GM19043 (cell line): ENCODE data around the gene MED12L.

Experiments
- ATAC-seq: cut with Tn5 transposase; IDR thresholded peaks from one replicate; pipeline ENCODE4 v1.9.1; 2021; ENCODE audit warnings: low read depth; ENCODE audit not compliant: unreplicated experiment

MED12L gene

DNA sequence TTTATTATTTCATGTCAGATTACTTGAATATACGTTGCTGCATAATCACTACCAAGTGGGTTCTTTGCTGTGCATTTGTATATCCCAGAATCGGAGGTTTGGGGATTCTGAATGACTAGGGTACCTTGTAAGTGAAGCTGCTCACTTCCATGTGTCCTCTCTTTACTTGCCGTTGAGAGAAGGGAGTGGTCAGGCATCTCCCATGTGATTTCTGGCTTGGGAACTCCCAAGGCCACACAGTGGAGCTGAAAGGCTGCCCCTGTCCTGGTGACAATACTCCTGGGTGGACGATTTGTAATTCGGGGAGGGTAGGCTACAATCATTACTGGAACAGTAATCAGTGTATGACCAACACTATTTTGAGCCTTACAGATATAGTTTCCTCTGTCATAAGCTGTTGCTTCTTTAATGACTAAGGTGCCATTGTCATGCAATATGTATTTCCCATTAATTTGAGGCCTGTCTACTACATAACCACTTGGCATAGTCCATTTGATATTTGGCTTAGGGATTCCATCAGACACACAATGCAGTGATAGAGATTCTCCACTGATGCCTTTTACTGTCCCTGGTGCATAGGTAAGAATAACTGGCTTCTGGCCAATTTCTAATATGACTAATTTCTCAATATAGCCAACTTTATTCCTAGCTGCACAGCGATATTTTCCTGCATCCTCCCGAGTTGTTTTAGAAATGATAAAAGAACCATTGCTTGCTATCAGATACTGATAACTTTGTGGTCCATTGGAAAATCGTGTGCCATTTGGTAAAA is 351.4 kb downstream of the MED12L start:
- ATAC-seq, result no peak

GRCh38 chr3:151437906-151438305 is 352.4 kb downstream of the MED12L start:
- ATAC-seq, result no peak

DNA sequence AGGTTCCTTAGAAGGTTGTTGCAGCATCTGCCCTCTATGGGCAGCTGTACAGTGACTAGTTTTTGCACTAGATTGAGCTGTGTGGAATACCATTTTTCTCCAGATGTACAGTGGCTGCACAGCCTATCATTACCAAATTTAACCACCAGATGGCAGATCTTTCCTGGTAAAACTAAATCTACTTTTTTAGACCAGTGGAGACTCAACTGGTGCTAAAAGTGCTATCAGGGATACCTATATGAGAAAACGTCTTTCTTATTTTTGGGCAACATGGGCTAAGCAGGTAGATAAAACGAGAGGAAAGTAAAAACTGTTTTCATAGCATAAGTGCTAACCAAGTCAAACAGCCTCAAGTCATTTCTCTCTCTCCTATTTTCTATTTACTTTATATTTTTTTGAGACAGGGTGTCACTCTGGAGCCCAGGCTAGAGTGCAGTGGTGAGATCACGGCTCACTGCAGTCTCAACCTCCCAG is 354.2 kb downstream of the MED12L start:
- peak; percentile 81 for ATAC-seq

GRCh38 chr3:151440940-151441339 is 355.5 kb downstream of the MED12L start:
- no peak for ATAC-seq

DNA sequence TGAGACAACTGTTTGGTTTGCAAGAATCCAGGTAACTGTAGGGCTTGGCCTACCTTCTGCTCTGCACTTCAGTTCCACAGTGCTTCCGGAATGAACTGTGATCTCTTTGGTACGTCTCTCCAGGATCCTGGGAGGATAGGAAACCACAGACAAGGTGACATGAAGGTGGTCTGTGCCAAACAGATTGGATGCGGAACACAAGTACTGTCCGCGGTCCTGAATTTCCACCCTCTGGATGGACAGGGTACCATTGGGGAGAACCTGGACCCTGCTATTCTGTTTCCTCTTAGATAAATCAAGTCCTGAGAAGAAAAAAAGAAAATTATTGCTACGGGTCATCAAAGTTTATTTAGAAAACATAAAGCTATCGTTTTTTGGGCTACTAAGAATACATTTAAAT is 358.1 kb downstream of the MED12L start:
- no peak for ATAC-seq

DNA sequence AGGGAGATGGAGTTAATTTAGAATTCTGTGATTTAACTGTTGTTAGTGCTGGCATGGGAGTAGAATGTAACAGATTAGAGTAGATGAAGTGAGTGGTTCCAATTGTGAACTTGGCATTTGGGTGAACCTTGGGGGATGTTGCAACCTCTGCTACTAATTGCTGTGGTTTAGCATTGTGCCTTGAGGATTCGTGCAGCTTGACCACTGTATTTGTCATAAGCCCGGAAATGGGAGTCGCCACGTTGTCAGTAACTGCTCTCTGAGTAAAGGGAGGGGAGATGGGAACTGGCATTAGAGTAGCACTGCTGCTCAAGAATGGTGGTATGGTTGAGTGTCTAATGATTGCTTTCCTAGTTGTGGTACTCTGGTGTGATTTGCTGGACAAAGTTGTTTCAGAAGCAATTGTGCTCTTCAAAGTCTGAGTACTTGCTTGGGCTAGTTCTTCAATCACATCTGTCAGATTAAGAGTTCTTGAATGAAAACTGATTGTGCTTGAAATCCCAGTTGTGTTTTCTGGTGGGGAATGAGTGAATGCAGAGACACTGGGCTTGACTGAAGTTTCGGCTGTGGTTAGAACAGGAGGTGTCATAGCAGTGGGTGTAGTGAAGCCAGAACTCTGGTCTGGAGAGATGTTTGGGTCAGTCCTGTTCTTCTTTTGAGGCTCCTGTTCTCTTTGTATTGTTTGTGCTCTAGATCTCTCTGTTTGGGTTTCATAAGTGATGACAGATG is 360.0 kb downstream of the MED12L start:
- ATAC-seq, result no peak

- ATAC-seq, result no peak
Observed at GRCh38 chr3:151446002-151446340, 360.5 kb downstream of the MED12L start.

DNA sequence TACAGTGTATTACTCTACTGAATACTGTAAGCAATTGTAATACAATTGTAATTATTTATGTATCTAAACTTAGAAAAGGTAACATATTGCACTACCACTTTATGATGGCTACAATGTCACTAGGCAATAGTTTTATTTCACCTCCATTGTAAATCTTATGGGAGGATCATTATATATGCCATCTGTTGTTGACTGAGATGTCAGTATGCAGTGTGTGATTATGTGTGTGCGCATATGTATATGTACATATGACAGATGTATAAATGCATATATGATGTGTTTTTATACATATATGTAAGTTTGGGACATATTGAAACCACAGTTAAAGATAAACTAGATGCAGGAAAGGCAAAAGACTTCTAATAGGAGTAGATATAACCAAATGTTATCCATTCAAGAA is 366.9 kb downstream of the MED12L start:
- no peak for ATAC-seq

DNA sequence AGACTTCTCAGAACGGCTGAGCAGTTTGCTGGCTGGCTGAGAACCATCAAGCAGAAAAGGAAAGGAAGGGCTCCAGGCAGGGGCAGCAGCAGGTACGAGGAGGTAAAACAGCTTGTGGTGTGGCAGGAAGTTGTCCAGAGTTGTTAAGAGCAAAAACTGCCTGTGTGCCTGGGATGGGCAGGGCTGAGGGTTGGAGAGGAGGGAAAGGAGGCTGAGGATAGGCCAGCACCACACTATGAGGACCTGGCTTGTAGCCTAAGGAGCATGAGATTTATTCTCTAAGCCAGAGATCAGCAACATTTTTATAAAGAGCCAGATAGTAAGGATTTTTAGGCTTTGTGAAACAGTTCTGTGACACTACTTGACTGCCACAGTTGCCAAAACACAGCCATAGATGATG is 367.4 kb downstream of the MED12L start:
- ATAC-seq, result no peak

- no peak for ATAC-seq
Observed at GRCh38 chr3:151456065-151456464, 370.6 kb downstream of the MED12L start.

DNA sequence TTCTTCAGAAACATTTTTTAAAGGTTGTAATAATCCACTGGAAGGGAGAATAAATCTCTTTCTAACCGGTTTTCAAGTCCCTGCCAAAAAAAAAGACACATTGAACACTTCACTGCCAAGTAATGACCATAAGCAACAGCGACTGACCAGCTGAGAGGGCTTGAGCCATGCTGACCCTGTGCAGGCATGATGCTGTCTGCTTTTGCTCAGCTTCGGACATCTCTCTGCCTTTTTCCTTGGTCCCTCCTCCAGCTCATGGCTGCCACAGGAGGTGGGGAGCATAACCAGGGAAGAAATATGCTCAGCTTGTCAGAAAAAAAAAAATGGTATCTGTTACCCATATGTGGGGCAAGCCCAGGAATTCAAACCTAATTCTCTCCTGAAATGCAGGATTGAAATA is 373.9 kb downstream of the MED12L start:
- no peak for ATAC-seq

DNA sequence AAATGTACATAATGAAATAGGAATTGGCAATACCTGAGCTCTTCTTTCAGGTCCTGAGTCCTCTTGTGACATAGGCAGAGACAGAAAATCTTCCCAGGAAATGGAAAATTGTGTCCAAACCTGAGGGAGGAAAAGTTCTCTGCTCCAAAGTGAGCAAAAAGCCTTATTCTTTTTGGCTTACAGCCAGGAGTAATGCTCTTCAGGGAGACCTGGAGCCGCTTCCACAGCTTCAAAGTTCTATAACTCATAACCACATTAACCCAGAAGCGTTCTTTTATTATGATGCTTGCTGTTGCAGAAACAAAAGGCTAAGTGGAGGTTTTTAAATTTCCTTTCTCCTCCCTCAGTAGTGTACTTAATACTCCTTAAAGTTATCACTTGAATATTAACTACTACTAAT is 374.8 kb downstream of the MED12L start:
- no peak for ATAC-seq

- ATAC-seq, result no peak
Observed at GRCh38 chr3:151460774-151461450, 375.4 kb downstream of the MED12L start, which contains the start of gene IGSF10. Gene IGSF10 (minus strand): TSS chr3:151461061. CDS start chr3:151458709, 2,352 bp downstream.

GRCh38 chr3:151462278-151462780 is 376.9 kb downstream of the MED12L start:
- no peak for ATAC-seq

DNA sequence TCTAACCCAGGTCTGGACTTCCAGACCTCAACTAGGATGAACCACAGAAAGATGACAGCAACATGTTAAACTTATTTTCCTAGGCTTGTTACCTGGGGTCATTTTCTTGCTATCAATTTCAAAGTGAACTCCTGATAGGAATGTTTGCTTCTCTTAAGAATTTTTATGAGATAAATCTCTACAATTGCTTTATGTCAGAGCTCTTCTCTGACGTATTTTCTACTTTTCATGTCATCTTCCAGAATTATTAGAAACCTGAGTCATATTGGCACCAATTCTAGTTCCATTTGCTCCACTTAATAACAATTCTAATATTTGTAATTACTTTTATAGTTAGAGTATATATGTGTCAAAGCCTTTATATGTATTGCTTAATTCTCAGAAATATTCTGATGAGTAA is 377.5 kb downstream of the MED12L start:
- ATAC-seq, result no peak

GRCh38 chr3:151467069-151467468 is 381.6 kb downstream of the MED12L start:
- no peak for ATAC-seq

- ATAC-seq, result peak; percentile 76
Observed at GRCh38 chr3:151468284-151468917, 382.9 kb downstream of the MED12L start.

- ATAC-seq, result no peak
Observed at GRCh38 chr3:151476344-151477018, 391.0 kb downstream of the MED12L start.

- no peak for ATAC-seq
Observed at GRCh38 chr3:151477591-151478334, 392.3 kb downstream of the MED12L start.

DNA sequence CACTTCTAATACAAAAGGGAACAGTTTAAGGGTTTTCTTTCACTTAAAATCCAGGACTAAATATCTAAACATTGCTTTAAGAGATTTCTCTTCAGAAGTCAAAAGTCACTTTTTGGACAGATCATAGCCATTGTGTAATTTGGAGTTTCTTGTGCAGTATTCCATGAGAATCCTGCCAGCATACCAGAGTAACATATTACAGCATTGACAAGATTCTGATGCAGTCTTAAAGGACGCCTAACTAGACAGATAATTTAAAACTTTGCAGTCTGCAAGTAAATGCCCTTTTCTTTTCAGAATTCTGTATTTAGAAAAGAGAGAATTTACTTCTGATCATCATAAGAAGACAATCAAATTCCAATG is 392.9 kb downstream of the MED12L start:
- no peak for ATAC-seq
